Measurements from ENCODE around the gene CCP110.
A peak's percentile ranks its signal among the peaks of the same experiment; 100 is the strongest.

Gene CCP110

GRCh38 chr16:19555186-19555937 is 31.6 kb downstream of the CCP110 start, which contains the start of gene VPS35L:
Gene VPS35L, plus strand, starts transcription at chr16:19555703. Its CDS starts 27 bp downstream, at chr16:19555730.
- peak; percentile 96 for DNase-seq

- DNase-seq, result peak; percentile 37 to 51
Measured at GRCh38 chr16:19555938-19556771, 32.4 kb downstream of the CCP110 start.

- DNase-seq, result no peak
Measured at GRCh38 chr16:19559242-19559910, 35.6 kb downstream of the CCP110 start.

- DNase-seq, result no peak
Measured at GRCh38 chr16:19560078-19560477, 36.3 kb downstream of the CCP110 start.

- DNase-seq, result no peak
Measured at GRCh38 chr16:19563377-19563776, 39.6 kb downstream of the CCP110 start.

GRCh38 chr16:19566362-19566761 is 42.6 kb downstream of the CCP110 start:
- DNase-seq, result no peak

GRCh38 chr16:19567560-19567959 is 43.8 kb downstream of the CCP110 start:
- no peak for DNase-seq

- DNase-seq, result no peak
Measured at GRCh38 chr16:19573997-19574396, 50.3 kb downstream of the CCP110 start.

GRCh38 chr16:19574615-19575014 is 50.9 kb downstream of the CCP110 start:
- no peak for DNase-seq

- no peak for DNase-seq
Measured at GRCh38 chr16:19578378-19578971, 54.7 kb downstream of the CCP110 start.

- DNase-seq, result no peak
Measured at GRCh38 chr16:19582050-19582831, 58.5 kb downstream of the CCP110 start.

- DNase-seq, result peak; percentile 12 to 21
Measured at GRCh38 chr16:19583665-19584300, 60.0 kb downstream of the CCP110 start.

- peak in 1 of 2 experiments; percentile 10 for DNase-seq
Measured at GRCh38 chr16:19588661-19589060, 64.9 kb downstream of the CCP110 start.

- no peak for DNase-seq
Measured at GRCh38 chr16:19589106-19589505, 65.4 kb downstream of the CCP110 start.

GRCh38 chr16:19589771-19590302 is 66.1 kb downstream of the CCP110 start:
- DNase-seq, result no peak

GRCh38 chr16:19595043-19595767 is 71.5 kb downstream of the CCP110 start:
- DNase-seq, result no peak

- DNase-seq, result no peak
Measured at GRCh38 chr16:19598805-19599510, 75.2 kb downstream of the CCP110 start.

GRCh38 chr16:19599968-19600716 is 76.4 kb downstream of the CCP110 start:
- no peak for DNase-seq

All from activated CD4-positive, alpha-beta T cell treated with anti-CD3 and anti-CD28 coated beads, Interleukin-2, amount 50 U/mL, for 48 hours (primary cell).